ENCODE data around the gene SDCBP2.

GRCh38 chr20:1310506-1311190 is 18.3 kb downstream of the SDCBP2 start:
- TF ChIP-seq, protein P1, sequence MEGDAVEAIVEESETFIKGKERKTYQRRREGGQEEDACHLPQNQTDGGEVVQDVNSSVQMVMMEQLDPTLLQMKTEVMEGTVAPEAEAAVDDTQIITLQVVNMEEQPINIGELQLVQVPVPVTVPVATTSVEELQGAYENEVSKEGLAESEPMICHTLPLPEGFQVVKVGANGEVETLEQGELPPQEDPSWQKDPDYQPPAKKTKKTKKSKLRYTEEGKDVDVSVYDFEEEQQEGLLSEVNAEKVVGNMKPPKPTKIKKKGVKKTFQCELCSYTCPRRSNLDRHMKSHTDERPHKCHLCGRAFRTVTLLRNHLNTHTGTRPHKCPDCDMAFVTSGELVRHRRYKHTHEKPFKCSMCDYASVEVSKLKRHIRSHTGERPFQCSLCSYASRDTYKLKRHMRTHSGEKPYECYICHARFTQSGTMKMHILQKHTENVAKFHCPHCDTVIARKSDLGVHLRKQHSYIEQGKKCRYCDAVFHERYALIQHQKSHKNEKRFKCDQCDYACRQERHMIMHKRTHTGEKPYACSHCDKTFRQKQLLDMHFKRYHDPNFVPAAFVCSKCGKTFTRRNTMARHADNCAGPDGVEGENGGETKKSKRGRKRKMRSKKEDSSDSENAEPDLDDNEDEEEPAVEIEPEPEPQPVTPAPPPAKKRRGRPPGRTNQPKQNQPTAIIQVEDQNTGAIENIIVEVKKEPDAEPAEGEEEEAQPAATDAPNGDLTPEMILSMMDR (IDR thresholded peaks at IDR 0.05) = no peak
- TF ChIP-seq EZH2 (IDR thresholded peaks at IDR 0.05; ENCODE audit: borderline replicate concordance, insufficient read depth, low read depth, low read length, poor library complexity, severe bottlenecking) = no peak
